B cell (primary cell): Measurements from ENCODE around the gene COMMD8.

Source experiments
- CTCF ChIP-seq: fragments of 200-600 bp; IDR thresholded peaks from one replicate; pipeline ENCODE4 v1.8.0; 2022; ENCODE audit warnings: antibody characterized with exemption, mild to moderate bottlenecking
- EZH2 ChIP-seq: IDR thresholded peaks from 2 replicates; pipeline ENCODE4 v1.6.1; 2012; ENCODE audit warnings: borderline replicate concordance, low read depth, mild to moderate bottlenecking, moderate library complexity, low read length; ENCODE audit not compliant: insufficient read depth, poor library complexity, severe bottlenecking

DNA sequence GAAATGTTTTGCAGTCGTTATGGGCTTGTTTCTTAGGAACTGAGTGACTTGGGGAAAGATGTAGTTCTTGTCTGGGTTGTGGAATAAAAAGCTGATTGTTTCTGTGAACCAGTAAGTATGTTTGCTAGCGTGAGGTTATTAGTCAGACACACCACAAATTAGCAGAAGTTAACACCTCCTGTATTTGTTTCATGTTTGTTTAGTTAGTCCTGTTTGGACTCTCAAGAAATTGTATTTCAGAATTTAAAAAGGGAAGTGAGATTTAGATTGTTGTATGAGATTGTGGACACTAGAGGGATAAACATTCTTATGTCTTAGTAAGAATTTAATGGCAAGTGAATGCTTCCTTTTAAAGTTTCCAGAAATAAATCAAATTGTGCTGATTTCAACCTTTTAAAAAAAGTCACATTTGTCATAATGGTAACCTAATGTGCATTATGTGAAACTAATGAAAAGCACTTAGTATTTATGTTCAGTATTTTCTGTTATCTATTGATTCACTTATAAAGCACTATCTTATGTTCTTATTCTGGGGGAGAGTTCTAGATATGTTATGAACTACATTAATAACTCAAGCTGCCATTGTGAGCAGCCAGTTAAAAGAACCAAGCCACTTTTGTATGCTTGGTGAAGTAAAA, 47.1 kb upstream of the COMMD8 start:
- TF ChIP-seq CTCF (peak; percentile 73), EZH2 (no peak)
